Activated CD8-positive, alpha-beta T cell treated with anti-CD3 and anti-CD28 coated beads, Interleukin-2, amount 10 ng/mL, durations not matched to agents 7 days and 5 days (primary cell): Measurements from ENCODE around the gene LITAF. TPM values are rescaled to one million over a fixed set of nuclear protein-coding genes. Genes with fewer than 3 reads are reported as not detected.
"Not testable (repeated sequence)": the region's sequence is repeated elsewhere in the genome, so short reads cannot be mapped to it uniquely, and the experiment has no call there.

Source experiments
- ATAC-seq: fragments of 150-1000 bp; cut with Tn5 transposase; one replicate; pipeline ENCODE4 v1.10.0; 2021; ENCODE audit warnings: moderate library complexity
- CTCF ChIA-PET: fragments of 350-600 bp; sonication (Branson Sonifier 250); formaldehyde crosslinking; loops from one replicate; lab custom pipeline; 2021; ENCODE audit warnings: antibody characterized with exemption; lab: Charles Lee
- POLR2A ChIA-PET: fragments of 350-600 bp; sonication (Branson Sonifier 250); formaldehyde crosslinking; loops from one replicate; lab custom pipeline; 2021; ENCODE audit warnings: antibody characterized with exemption; lab: Charles Lee
- DNase-seq: peaks from one replicate; pipeline ENCODE4 v3.0.0-alpha.2; 2020
- H3K27ac Mint-ChIP-seq: one replicate; pipeline ENCODE4 v1.8.0; 2021; ENCODE audit warnings: mild to moderate bottlenecking, mixed read lengths
- H3K27me3 Mint-ChIP-seq: one replicate; pipeline ENCODE4 v1.8.0; 2021; ENCODE audit warnings: low read depth, mixed read lengths
- H3K36me3 Mint-ChIP-seq: one replicate; pipeline ENCODE4 v1.8.0; 2021; ENCODE audit warnings: low read depth, mixed read lengths
- H3K4me1 Mint-ChIP-seq: one replicate; pipeline ENCODE4 v1.8.0; 2021; ENCODE audit warnings: low read depth, mixed read lengths
- H3K4me3 Mint-ChIP-seq: one replicate; pipeline ENCODE4 v1.8.0; 2021; ENCODE audit warnings: mild to moderate bottlenecking, mixed read lengths
- H3K9me3 Mint-ChIP-seq: one replicate; pipeline ENCODE4 v1.8.0; 2022; ENCODE audit warnings: mixed read lengths; ENCODE audit not compliant: insufficient read depth
- total RNA-seq, 2 experiments: library from RNA; stranded (reverse); gene quantifications; one replicate each; pipeline ENCODE4 v1.2.3, GENCODE V29; 2021

Gene LITAF
- total RNA-seq, 2 experiments from 2014 or later: 79.4 to 80.5 TPM

- H3K27ac Mint-ChIP-seq: no peak overlapping the region
- no peak for DNase-seq
- H3K27me3 Mint-ChIP-seq: no peaks in the 10 kb centered on the region
- no peaks in the 10 kb centered on the region for H3K9me3 Mint-ChIP-seq
- H3K36me3 Mint-ChIP-seq: no peaks in the 10 kb centered on the region
- ATAC-seq: no peak
- H3K4me3 Mint-ChIP-seq: no peak overlapping the region
- ChIA-PET POLR2A (no interaction called here), CTCF (no interaction called here)
- H3K4me1 Mint-ChIP-seq: peaks cover 1% of the 10 kb centered on the region
Measured at GRCh38 chr16:11528053-11528452, 58.7 kb downstream of the LITAF start.

GRCh38 chr16:11526655-11527350 is 59.9 kb downstream of the LITAF start:
- no peak overlapping the region for H3K4me3 Mint-ChIP-seq
- no peak overlapping the region for H3K27ac Mint-ChIP-seq
- no peaks in the 10 kb centered on the region for H3K4me1 Mint-ChIP-seq
- CTCF ChIA-PET: no interaction called here
- H3K36me3 Mint-ChIP-seq: no peaks in the 10 kb centered on the region
- no peaks in the 10 kb centered on the region for H3K27me3 Mint-ChIP-seq
- POLR2A ChIA-PET: no interaction called here
- ATAC-seq (no peak), DNase-seq (no peak)
- H3K9me3 Mint-ChIP-seq: no peaks in the 10 kb centered on the region

GRCh38 chr16:11524098-11524760 is 62.5 kb downstream of the LITAF start:
- H3K36me3 Mint-ChIP-seq: no peaks in the 10 kb centered on the region
- ChIA-PET POLR2A (no interaction called here), CTCF (interaction anchor here (2.4 kb wide), 1 partner anchor 8 kb away, joined by 16 read pairs; no protein-coding TSS in a partner anchor)
- H3K9me3 Mint-ChIP-seq: no peaks in the 10 kb centered on the region
- ATAC-seq (no peak), DNase-seq (no peak)
- no peaks in the 10 kb centered on the region for H3K27me3 Mint-ChIP-seq
- H3K27ac Mint-ChIP-seq: no peak overlapping the region
- H3K4me1 Mint-ChIP-seq: peaks cover 4% of the 10 kb centered on the region
- H3K4me3 Mint-ChIP-seq: no peak overlapping the region

DNA sequence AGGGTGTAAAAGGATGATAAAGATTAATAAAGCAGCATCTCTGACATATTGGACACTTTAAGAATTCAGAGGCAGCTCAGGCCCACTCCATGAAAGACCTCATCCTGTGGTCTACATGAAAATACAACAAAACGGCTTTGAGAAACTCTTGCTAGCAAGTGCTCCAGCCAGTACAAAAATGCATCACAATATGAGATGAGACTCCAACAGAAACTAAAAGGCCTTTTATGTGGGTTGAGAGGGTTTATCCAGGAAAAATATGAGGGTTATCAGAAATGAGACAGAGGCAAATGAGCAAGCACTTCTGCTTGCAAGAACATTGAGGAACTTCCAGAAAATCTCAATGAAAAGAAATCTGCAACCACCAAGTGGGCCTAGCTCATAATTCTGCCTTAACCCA is 65.7 kb downstream of the LITAF start:
- H3K9me3 Mint-ChIP-seq: no peaks in the 10 kb centered on the region
- no peak overlapping the region for H3K4me3 Mint-ChIP-seq
- ATAC-seq (no peak), DNase-seq (no peak)
- ChIA-PET POLR2A (no interaction called here), CTCF (interaction anchor here (0.6 to 2.3 kb wide), 3 partner anchors 11 to 29 kb away, joined by 3 to 9 read pairs (median 3); no protein-coding TSS in a partner anchor)
- H3K36me3 Mint-ChIP-seq: no peaks in the 10 kb centered on the region
- no peaks in the 10 kb centered on the region for H3K27me3 Mint-ChIP-seq
- no peak overlapping the region for H3K27ac Mint-ChIP-seq
- peaks cover 4% of the 10 kb centered on the region for H3K4me1 Mint-ChIP-seq

- POLR2A ChIA-PET: no interaction called here
- H3K4me1 Mint-ChIP-seq: peaks cover 4% of the 10 kb centered on the region
Measured at GRCh38 chr16:11520442-11520841, 66.3 kb downstream of the LITAF start.

DNA sequence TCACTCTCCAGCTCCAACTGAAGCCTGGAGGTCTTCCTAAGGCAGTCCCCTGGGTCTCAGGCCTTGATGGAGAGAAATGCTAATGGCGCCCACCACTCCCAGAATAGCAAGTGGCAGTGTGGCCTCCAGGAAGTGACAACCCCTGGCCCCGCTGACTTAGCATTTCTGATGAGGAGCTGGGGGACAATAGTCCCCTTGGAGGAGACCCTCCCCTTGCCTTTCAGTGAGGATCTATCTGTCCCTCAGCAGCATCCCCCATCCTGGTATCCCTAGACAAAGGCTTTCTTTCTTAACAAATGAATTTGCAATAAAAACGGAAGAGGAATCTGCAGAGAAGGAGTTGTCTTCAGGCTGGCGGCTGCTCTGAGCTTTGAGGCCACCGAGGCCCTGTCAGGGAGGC is 68.8 kb downstream of the LITAF start:
- no peaks in the 10 kb centered on the region for H3K9me3 Mint-ChIP-seq
- no peak overlapping the region for H3K4me3 Mint-ChIP-seq
- peaks cover 4% of the 10 kb centered on the region for H3K4me1 Mint-ChIP-seq
- no peaks in the 10 kb centered on the region for H3K36me3 Mint-ChIP-seq
- no peak for ATAC-seq
- POLR2A ChIA-PET: no interaction called here
- DNase-seq: no peak
- H3K27ac Mint-ChIP-seq: no peak overlapping the region
- CTCF ChIA-PET: interaction anchor here (0.6 to 1.0 kb wide), 2 partner anchors 14 to 196 kb away, joined by 3 to 4 read pairs; no protein-coding TSS in a partner anchor
- no peaks in the 10 kb centered on the region for H3K27me3 Mint-ChIP-seq

More at GRCh38 chr16:11520442-11520841, 66.3 kb downstream of the LITAF start:
- Mint-ChIP-seq H3K4me3 (no peak overlapping the region), H3K9me3 (no peaks in the 10 kb centered on the region), H3K36me3 (no peaks in the 10 kb centered on the region), H3K27ac (no peak overlapping the region), H3K27me3 (no peaks in the 10 kb centered on the region)
- ATAC-seq (no peak), DNase-seq (no peak)
- CTCF ChIA-PET: interaction anchor here (2.3 kb wide), 1 partner anchor 12 kb away, joined by 9 read pairs; no protein-coding TSS in a partner anchor

- Mint-ChIP-seq H3K4me3 (no peak overlapping the region), H3K36me3 (no peaks in the 10 kb centered on the region), H3K27ac (no peak overlapping the region), H3K27me3 (no peaks in the 10 kb centered on the region), H3K9me3 (no peaks in the 10 kb centered on the region), H3K4me1 (no peaks in the 10 kb centered on the region)
- DNase-seq (no peak), ATAC-seq (no peak)
- CTCF ChIA-PET: interaction anchor here (3.2 kb wide), 1 partner anchor 16 kb away, joined by 17 read pairs; no protein-coding TSS in a partner anchor
- POLR2A ChIA-PET: interaction anchor here (1.2 kb wide), 1 partner anchor 20 kb away, joined by 3 read pairs; no protein-coding TSS in a partner anchor
Measured at GRCh38 chr16:11515540-11516430, 70.9 kb downstream of the LITAF start.

DNA sequence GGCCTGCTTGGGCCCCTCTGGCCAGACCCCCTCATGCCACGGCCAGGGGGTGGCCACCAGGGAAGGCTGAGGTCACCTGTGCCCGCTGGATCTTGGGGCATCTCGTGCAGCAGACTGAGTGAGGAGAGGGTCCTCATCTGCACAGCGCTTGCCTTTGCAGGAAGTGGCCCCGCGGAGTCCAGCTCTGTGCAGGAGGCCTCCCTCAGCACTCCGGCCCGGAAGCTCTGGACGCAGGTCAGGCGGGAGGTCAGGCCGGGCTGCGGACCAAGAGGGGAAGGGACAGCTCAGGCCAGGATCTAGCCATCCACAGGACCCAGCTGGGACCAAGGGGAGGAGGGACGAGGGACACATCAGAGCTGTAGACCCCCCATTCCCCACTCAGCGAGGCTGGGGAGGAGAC is 72.4 kb downstream of the LITAF start:
- POLR2A ChIA-PET: interaction anchor here (0.6 kb wide), 1 partner anchor 15 kb away, joined by 3 read pairs; no protein-coding TSS in a partner anchor
- CTCF ChIA-PET: interaction anchor here (3.2 kb wide), 1 partner anchor 18 kb away, joined by 17 read pairs; no protein-coding TSS in a partner anchor
- Mint-ChIP-seq H3K4me3 (no peak overlapping the region), H3K36me3 (no peaks in the 10 kb centered on the region), H3K9me3 (no peaks in the 10 kb centered on the region), H3K27me3 (no peaks in the 10 kb centered on the region), H3K27ac (no peak overlapping the region), H3K4me1 (no peaks in the 10 kb centered on the region)
- no peak for DNase-seq
- no peak for ATAC-seq

DNA sequence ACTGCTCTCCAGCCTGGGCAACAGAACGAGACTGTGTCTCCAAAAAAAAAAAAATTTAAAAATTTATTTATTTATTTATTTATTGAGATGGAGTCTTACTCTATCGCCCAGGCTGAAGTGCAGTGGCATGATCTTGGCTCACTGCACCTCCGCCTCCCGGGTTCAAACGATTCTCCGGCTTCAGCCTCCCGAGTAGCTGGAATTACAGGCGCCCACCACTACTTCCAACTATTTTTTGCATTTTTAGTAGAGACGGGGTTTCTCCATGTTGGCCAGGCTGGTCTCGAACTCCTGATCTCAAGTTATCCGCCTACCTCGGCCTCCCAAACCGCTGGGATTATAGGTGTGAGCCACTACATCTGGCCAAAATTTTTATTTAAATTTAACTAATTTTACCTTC is 73.4 kb downstream of the LITAF start:
- H3K4me1 Mint-ChIP-seq, ATAC-seq, H3K27ac Mint-ChIP-seq, CTCF ChIA-PET, H3K4me3 Mint-ChIP-seq, POLR2A ChIA-PET, H3K27me3 Mint-ChIP-seq, DNase-seq, H3K36me3 Mint-ChIP-seq, H3K9me3 Mint-ChIP-seq: not testable (repeated sequence)

DNA sequence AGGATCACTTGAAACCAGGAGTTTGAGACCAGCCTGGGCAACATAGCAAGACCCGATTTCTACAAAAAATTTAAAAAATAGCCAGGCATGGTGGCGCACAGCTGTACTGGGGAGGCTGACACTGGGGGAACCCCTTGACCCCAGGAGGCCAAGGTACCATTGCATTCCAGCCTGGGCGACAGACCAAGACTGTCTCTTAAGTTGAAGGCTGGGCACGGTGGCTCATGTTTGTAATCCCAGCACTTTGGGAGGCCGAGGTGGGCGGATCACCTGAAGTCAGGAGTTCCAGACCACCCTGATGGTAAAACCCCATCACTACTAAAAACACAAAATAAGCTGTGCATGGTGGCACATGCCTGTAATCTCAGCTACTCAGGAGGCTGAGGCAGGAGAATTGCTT is 74.9 kb downstream of the LITAF start:
- H3K4me1 Mint-ChIP-seq: no peaks in the 10 kb centered on the region
- CTCF ChIA-PET: no interaction called here

DNA sequence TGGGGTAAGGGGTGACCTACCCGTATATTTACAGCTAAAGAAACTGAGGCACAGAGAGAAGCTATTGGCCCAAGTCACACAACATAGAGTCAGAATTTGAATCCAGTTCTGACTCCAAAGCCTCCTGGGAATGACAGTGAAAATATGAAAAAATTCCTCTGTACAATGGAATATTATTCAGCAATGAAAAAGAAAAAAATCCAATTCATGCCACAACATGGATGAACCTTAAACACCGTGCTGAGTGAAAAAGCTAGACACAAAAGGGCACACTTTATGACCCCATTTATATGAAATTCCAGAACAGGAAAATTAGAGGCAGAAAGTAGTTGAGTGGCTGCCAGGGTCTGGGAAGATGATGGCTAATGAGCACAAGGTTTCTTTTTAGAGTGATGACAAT is 75.4 kb downstream of the LITAF start:
- ChIA-PET POLR2A (no interaction called here), CTCF (no interaction called here)
- Mint-ChIP-seq H3K27ac (no peak overlapping the region), H3K36me3 (no peaks in the 10 kb centered on the region), H3K9me3 (no peaks in the 10 kb centered on the region), H3K27me3 (no peaks in the 10 kb centered on the region), H3K4me1 (no peaks in the 10 kb centered on the region), H3K4me3 (no peak overlapping the region)
- no peak for ATAC-seq
- DNase-seq: no peak

More for the DNA sequence above, 74.9 kb downstream of the LITAF start:
- DNase-seq: no peak
- H3K9me3 Mint-ChIP-seq: no peaks in the 10 kb centered on the region
- H3K4me3 Mint-ChIP-seq: no peak overlapping the region
- POLR2A ChIA-PET: no interaction called here
- ATAC-seq: no peak
- H3K27me3 Mint-ChIP-seq: no peaks in the 10 kb centered on the region
- H3K36me3 Mint-ChIP-seq: no peaks in the 10 kb centered on the region
- no peak overlapping the region for H3K27ac Mint-ChIP-seq
